GM12873 (cell line): ENCODE data around the gene PTPN23.

Source experiments
- TF ChIP-seq, protein P1 (sequence below): IDR thresholded peaks from 2 replicates; pipeline ENCODE4 v1.5.1; 2012; ENCODE audit warnings: low read depth, mild to moderate bottlenecking, moderate library complexity, low read length, control low read depth; ENCODE audit not compliant: insufficient read depth; ENCODE audit errors: missing control alignments

PTPN23 gene

DNA sequence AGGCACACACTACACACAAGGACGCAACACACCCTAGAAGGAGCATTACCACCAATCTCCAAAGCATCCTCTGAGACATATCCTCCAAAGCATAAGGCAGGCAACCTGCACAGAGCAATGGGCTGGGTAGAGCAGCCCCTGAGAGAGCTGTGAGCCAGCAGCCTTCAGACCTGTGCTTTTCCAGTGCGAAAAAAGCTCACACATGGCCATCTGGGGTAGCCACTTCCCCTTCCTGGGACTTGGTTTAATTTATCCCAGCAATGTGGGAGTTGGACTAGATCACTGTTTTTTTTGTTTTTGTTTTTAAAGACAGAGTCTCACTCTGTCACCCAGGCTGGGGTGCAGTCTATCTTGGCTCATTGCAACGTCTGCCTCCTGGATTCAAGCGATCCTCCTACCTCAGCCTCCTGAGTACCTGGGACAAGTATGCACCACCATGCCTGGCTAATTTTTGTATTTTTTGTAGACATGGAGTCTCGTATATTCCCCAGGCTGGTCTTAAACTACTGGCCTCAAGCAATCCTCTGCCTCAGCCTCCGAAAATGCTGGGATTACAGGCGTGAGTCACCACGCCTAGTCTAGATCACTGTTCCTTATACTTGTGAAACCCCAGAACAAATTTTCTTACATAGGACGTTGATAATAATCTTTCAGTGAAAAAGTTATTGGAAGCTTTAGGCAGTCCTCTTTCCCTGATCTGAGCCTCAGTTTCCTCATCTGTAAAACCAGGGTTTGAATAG lies 18.9 kb downstream of the PTPN23 start:
- TF ChIP-seq, protein P1, sequence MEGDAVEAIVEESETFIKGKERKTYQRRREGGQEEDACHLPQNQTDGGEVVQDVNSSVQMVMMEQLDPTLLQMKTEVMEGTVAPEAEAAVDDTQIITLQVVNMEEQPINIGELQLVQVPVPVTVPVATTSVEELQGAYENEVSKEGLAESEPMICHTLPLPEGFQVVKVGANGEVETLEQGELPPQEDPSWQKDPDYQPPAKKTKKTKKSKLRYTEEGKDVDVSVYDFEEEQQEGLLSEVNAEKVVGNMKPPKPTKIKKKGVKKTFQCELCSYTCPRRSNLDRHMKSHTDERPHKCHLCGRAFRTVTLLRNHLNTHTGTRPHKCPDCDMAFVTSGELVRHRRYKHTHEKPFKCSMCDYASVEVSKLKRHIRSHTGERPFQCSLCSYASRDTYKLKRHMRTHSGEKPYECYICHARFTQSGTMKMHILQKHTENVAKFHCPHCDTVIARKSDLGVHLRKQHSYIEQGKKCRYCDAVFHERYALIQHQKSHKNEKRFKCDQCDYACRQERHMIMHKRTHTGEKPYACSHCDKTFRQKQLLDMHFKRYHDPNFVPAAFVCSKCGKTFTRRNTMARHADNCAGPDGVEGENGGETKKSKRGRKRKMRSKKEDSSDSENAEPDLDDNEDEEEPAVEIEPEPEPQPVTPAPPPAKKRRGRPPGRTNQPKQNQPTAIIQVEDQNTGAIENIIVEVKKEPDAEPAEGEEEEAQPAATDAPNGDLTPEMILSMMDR = no peak

DNA sequence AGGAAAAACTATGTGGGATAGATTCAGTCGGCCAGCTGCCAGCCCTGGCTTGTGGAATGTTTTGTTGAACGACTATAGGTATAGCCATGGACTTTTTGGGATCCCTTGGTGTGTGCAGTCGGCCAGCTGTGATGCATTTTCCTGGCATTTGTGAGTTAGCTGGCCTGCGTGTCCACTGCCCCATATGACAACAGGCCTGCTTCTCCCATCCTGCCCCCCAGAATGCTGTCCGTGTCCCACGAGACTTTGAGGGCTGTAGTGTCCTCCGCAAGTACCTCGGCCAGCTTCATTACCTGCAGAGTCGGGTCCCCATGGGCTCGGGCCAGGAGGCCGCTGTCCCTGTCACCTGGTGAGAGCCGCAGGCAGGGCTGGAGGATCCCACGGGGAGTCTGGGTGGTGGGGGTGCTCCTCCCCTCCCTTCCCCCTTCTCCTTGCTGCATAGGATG lies 23.6 kb downstream of the PTPN23 start:
- TF ChIP-seq, protein P1 = no peak

DNA sequence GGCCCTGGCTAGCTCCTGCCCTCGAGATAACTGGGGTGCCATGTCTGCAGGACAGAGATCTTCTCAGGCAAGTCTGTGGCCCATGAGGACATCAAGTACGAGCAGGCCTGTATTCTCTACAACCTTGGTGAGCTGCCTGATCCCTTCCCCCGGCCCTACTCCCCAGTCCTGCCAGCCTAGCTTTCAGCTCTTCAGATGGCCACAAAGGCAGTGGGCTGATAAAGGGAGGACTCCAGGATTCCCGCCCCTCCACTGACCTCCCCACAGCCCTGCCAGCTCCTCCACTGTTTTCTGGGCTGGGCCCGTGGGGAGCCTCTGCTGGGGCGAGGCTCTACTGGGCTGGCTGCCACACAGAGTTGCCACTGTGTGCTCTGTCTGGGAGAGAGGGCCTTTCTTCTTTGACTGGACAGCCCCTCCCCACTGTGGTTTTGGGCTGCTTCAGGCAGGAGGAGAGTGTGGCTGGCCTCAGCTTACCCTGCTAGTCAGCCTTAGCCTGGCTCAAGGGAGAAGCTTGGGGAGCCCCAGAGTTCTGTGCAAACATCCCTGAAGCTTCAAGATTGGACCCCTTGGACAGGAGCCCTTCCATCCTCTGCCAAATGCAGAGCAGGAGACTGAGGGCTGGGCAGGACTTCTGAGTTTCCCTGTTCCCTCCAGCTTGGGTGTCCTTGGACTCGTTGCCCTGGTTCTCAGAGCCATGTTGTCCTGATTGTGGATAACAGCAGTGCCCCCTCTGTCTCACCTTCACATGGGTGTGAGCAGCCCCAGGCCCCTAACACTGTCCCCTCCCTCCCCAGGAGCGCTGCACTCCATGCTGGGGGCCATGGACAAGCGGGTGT lies 24.4 kb downstream of the PTPN23 start:
- TF ChIP-seq, protein P1 = no peak

DNA sequence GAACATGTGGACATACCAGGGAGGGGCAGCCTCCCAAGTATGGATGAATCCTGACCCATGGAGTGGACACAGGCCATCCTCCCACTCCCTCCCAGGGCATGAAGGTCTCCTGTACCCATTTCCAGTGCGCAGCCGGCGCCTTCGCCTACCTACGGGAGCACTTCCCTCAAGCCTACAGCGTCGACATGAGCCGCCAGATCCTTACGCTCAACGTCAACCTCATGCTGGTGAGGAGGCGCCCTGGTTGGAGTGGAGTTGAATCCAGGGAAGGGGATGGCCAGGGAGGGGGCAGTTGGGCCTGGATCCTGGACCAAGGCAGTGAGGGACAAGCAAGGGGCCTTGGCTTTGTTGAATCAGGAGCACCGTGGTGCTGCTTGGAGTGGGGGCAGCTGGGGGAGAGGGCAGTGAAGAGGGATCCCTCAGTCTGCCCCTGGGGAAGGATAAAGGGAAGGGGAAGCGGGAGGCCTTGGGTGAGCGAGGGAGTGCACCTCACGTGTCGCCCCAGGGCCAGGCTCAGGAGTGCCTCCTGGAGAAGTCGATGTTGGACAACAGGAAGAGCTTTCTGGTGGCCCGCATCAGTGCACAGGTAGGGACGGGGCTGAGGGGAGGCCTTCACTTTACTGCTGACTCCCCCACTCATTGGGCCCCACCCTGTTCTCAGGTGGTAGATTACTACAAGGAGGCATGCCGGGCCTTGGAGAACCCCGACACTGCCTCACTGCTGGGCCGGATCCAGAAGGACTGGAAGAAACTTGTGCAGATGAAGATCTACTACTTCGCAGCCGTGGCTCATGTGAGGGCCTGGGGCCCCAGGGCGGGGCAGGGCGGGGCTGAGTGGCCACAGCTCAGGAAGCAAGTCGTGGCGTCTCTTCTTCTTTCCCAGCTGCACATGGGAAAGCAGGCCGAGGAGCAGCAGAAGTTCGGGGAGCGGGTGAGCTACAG lies 25.3 kb downstream of the PTPN23 start:
- TF ChIP-seq, protein P1 = no peak

DNA sequence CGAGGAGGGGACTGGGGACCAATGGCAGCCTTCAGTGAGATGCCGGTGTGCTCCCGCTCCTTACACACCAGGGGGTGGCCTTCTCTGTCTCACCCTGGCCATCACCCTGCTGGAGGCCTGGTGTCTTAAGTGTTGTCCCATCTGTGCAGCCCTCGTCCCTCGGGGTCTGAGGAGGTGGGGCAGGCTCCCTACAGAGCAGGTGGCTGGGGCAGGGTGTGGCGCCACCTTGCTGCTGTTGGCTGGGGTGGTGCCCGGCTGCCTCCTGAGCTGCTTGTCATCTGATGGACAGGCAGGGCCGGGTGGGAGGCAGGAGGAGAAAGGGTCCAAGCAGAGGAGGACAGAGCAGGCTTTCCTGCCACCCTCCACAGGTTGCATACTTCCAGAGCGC lies 25.9 kb downstream of the PTPN23 start:
- TF ChIP-seq, protein P1 = no peak

DNA sequence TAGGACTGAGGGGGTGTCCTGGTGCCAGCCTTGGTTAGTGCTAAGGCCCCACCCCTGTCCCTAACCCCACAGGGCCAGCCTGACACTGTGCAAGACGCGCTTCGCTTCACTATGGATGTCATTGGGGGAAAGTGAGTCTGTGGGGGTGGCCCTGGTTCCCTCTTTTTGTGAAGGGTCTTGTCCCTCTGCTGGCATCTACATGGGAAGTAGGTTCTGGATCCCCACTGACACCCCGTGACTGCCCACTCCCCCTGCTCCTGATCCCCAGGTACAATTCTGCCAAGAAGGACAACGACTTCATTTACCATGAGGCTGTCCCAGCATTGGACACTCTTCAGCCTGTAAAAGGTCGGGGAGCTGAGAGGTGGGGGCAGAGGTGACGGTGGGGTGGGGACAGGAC lies 26.4 kb downstream of the PTPN23 start:
- TF ChIP-seq, protein P1 = no peak
